22Rv1 (cell line): ENCODE results near the gene DIAPH2.
"Not testable (repeated sequence)": the region's sequence is repeated elsewhere in the genome, so short reads cannot be mapped to it uniquely, and the experiment has no call there.

Experiments used
- H3K27ac ChIP-seq: fragments of 450-650 bp; 2 replicates; pipeline ENCODE4 v1.5.1; 2017
- ZFX ChIP-seq: fragments of 450-650 bp; IDR thresholded peaks from 2 replicates; pipeline ENCODE4 v1.6.1; 2017; ENCODE audit warnings: antibody characterized with exemption, borderline replicate concordance
- TF ChIP-seq, protein P1 (sequence below): fragments of 450-650 bp; IDR thresholded peaks from 2 replicates; pipeline ENCODE4 v1.5.1; 2017; ENCODE audit warnings: mild to moderate bottlenecking

DIAPH2 gene

DNA sequence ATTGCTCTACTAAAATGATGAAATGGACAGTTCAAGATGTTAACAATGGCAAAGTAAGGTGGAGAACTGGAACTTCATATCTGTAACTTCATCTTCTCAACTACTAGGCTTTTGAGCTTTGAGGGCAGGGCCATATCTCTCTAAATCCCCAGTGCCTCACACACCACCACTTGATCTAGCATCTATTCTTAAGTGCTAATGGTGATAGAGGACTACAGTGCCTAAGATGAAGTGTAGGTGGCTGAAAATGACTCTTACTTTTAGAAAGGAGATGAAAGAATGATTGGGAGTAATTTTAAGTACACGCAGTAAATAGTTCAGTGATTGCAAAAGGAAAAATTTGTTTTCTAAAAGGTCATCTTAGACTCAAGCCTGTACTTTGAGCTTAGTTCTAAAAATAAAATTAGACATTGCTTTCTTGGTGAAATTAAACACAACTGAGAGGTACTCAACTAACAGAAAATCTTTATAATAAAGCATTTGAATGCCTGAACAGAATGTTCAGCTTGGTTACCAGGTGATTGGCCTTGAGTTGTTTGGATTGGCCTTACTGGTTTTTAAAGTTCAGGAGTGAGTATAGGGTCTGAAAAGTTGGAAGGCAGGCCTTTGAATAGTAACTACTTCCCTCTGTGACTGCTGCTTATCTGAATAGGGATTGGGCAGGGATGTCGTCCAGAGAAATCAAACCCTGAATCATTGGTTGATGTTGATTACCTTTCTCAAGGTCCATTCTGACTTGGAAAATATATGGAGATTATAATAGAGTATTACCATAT, 45.4 kb downstream of the DIAPH2 start:
- TF ChIP-seq, protein P1, sequence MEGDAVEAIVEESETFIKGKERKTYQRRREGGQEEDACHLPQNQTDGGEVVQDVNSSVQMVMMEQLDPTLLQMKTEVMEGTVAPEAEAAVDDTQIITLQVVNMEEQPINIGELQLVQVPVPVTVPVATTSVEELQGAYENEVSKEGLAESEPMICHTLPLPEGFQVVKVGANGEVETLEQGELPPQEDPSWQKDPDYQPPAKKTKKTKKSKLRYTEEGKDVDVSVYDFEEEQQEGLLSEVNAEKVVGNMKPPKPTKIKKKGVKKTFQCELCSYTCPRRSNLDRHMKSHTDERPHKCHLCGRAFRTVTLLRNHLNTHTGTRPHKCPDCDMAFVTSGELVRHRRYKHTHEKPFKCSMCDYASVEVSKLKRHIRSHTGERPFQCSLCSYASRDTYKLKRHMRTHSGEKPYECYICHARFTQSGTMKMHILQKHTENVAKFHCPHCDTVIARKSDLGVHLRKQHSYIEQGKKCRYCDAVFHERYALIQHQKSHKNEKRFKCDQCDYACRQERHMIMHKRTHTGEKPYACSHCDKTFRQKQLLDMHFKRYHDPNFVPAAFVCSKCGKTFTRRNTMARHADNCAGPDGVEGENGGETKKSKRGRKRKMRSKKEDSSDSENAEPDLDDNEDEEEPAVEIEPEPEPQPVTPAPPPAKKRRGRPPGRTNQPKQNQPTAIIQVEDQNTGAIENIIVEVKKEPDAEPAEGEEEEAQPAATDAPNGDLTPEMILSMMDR: no peak
- no peak for TF ChIP-seq ZFX
- H3K27ac ChIP-seq: no peak overlapping the region

DNA sequence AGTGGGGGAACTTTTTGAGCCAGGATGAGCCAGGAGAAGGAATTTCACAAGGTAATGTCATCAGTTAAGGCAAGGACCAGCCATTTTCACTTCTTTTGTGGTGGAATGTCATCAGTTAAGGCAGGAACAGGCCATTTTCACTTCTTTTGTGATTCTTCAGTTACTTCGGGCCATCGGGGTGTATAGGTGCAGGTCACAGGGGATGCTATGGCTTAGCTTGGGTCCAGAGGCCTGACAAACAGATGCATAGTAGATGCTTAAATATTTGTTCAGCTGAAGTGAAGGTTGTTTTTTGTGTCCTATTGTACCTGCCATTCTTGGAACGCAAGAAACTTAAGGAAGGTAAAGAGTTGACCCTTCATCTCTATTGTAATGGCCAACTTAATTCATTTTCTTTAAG, 46.4 kb downstream of the DIAPH2 start:
- not testable (repeated sequence) for H3K27ac ChIP-seq

DNA sequence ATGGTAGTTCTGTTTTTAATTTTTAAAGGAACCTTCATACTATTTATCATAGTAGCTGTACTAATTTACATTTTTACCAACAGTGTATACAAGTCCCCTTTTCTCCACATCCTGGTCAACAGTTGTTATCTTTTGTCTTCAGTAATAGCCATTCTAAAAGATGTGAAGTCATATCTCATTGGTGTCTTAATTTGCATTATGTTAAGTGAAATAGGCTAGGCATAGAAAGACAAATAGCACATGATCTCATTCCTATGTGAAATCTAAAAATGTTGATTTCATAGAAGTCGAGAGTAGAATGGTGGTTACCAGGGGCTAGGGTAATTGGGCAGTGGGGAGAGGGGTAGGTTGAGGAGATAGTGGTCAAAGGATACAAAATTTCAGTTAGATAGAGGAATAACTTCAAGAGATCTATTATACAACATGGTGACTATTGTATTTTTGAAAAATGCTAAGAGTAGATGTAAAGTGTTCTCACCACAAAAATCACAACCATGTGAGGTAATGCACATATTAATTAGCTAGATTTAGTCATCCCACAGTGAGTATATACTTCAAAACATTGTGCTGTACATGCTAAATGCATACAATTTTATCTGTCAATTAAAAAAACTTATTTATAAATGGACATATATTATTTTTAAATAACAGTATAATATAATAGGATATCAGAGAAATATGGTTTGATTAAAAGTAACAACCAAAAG, 58.9 kb downstream of the DIAPH2 start:
- TF ChIP-seq, protein P1: no peak
- TF ChIP-seq ZFX: no peak
- no peak overlapping the region for H3K27ac ChIP-seq

DNA sequence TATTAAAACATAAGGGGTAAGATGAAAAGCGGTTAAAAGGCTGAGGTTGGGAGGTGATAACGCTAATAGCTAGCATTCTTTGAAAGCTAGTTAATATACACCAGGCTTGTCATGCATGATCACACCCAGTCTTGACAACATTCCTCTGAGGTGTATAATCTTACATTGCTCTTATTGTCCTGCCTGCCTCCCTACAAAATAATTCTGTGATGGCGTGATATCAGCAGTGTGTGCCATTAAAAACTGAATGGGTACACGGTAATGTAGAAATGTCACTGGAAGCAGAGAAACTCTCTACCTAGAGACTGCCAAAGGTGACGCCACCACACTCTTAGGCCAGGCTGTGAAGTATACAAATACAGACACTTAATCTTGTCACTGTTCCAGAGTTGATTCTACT, 68.1 kb downstream of the DIAPH2 start:
- TF ChIP-seq, protein P1: no peak
- TF ChIP-seq ZFX: no peak
- no peak overlapping the region for H3K27ac ChIP-seq

DNA sequence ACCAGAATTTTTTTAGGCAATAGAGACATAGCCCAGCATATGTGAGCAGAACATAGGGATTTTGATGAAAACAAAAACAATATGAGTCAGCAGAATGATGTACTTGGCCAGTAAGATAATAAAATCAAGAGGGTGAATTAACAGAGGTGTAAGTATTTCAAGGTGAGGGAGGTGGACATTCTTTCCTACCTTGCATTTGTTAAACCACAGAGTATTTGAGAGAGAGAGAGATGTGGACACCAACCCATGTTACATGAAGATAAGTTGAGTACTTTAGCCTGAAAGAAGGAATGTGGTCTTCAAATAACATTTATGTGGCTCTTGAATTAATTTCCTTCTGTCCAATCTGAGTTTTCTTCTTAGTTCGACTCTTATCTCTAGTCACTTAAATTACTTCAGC, 68.6 kb downstream of the DIAPH2 start:
- no peak for TF ChIP-seq ZFX
- TF ChIP-seq, protein P1: no peak
- no peak overlapping the region for H3K27ac ChIP-seq

DNA sequence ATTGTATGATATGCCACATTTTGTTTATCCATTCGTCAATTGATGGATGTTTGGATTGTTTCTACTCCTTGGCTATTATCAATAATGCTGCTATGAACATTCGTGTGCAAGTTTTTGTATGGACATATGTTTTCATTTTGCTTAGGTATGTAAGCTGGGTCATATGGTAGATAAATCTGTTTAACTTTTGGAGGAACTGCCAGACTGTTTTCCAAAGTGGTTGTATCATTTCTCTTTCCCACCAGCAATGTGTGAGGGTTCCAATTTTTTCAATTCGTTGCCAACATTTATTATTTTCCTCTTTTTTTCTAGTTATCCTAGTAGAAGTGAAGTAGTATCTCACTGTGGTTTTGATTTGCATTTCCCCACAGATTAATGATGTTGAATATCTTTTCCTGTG, 71.8 kb downstream of the DIAPH2 start:
- H3K27ac ChIP-seq: no peak overlapping the region
- no peak for TF ChIP-seq ZFX
- TF ChIP-seq, protein P1: no peak

DNA sequence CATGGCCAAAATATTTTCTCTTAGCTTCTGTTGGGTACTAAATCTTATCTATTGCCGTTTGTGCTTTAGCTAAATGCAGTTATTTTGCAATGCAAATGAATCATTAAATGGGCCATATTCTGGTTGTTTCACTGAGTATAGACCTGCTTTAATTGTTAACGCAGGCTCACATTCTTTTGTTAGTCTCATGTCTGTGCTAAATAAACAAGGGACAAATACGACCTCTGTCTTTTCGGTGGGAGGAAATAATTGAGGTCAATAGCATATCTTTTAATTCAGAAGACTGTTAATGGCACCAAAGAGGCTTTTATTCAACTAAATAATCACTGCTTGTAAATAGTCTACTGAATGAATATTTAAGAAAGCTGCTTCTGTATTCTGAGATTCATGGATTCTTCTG, 76.9 kb downstream of the DIAPH2 start:
- TF ChIP-seq ZFX: no peak
- TF ChIP-seq, protein P1: no peak
- H3K27ac ChIP-seq: no peak overlapping the region
